Neural cell (in vitro differentiated cells): ENCODE measurements around the gene NDUFV2. TPM values are rescaled to one million over a fixed set of nuclear protein-coding genes. Genes with fewer than 3 reads are reported as not detected.

ENCODE experiments used
- H2AFZ ChIP-seq: fragments of 200-600, 300-800 bp; sonication (generic), shearing (Covaris generic); 2 replicates; pipeline ENCODE4 v1.6.0; 2014; ENCODE audit warnings: low read depth, mild to moderate bottlenecking, antibody characterized with exemption, low read length, moderate library complexity
- H3F3A ChIP-seq: fragments of 200-600 bp; shearing (Covaris generic); 2 replicates; pipeline ENCODE4 v1.6.1; 2016; ENCODE audit warnings: mild to moderate bottlenecking, moderate library complexity, mixed read lengths, antibody characterized with exemption, low read length; ENCODE audit not compliant: insufficient read depth, poor library complexity, severe bottlenecking
- H3K27ac ChIP-seq: fragments of 200-600, 300-800 bp; sonication (generic), shearing (Covaris generic); 2 replicates; pipeline ENCODE4 v1.5.1; 2014; ENCODE audit warnings: mild to moderate bottlenecking, low read length, moderate library complexity
- H3K27me3 ChIP-seq: fragments of 300-800, 200-600 bp; sonication (generic), shearing (Covaris generic); 2 replicates; pipeline ENCODE4 v1.6.0; 2014; ENCODE audit warnings: mild to moderate bottlenecking, low read depth, low read length, moderate library complexity; ENCODE audit not compliant: insufficient read depth
- H3K36me3 ChIP-seq: fragments of 300-800, 200-600 bp; sonication (generic), shearing (Covaris generic); 2 replicates; pipeline ENCODE4 v1.5.1; 2014; ENCODE audit warnings: mild to moderate bottlenecking, antibody characterized with exemption, low read length, moderate library complexity; ENCODE audit not compliant: insufficient read depth
- H3K4me2 ChIP-seq: fragments of 300-800, 200-600 bp; sonication (generic), shearing (Covaris generic); 2 replicates; pipeline ENCODE4 v1.6.0; 2014; ENCODE audit warnings: mild to moderate bottlenecking, low read length
- H3K4me3 ChIP-seq: fragments of 300-800, 200-600 bp; sonication (generic), shearing (Covaris generic); 2 replicates; pipeline ENCODE4 v1.5.1; 2014; ENCODE audit warnings: mild to moderate bottlenecking, low read length, moderate library complexity
- H3K79me2 ChIP-seq: fragments of 200-600 bp; shearing (Covaris generic); replicated peaks from 2 replicates; pipeline ENCODE4 v1.6.0; 2014; ENCODE audit warnings: mild to moderate bottlenecking, low read length, moderate library complexity; ENCODE audit not compliant: insufficient read depth
- H3K9ac ChIP-seq: fragments of 300-800, 200-600 bp; sonication (generic), shearing (Covaris generic); 2 replicates; pipeline ENCODE4 v1.6.1; 2016; ENCODE audit warnings: mild to moderate bottlenecking, low read length, mixed read lengths
- H3K9me2 ChIP-seq: fragments of 200-600 bp; shearing (Covaris generic); 2 replicates; pipeline ENCODE4 v1.6.1; 2016; ENCODE audit warnings: mild to moderate bottlenecking, low read length, mixed read lengths; ENCODE audit not compliant: insufficient read depth
- H3K9me3 ChIP-seq: fragments of 200-600, 300-800 bp; sonication (generic), shearing (Covaris generic); 2 replicates; pipeline ENCODE4 v1.6.1; 2016; ENCODE audit warnings: mild to moderate bottlenecking, mixed run types, low read length, moderate library complexity, mixed read lengths
- H4K20me1 ChIP-seq: fragments of 200-600 bp; shearing (Covaris generic); 2 replicates; pipeline ENCODE4 v1.6.1; 2016; ENCODE audit warnings: mild to moderate bottlenecking, mixed run types; ENCODE audit not compliant: insufficient read depth
- EP300 ChIP-seq: fragments of 450-650 bp; conservative IDR thresholded peaks from 2 replicates; pipeline ENCODE4 v1.6.1; 2014; ENCODE audit warnings: antibody characterized with exemption, mild to moderate bottlenecking, moderate library complexity; ENCODE audit not compliant: poor library complexity, severe bottlenecking
- EZH2 ChIP-seq: fragments of 200-600, 300-800 bp; shearing (Covaris generic), sonication (generic); IDR thresholded peaks from 2 replicates; pipeline ENCODE4 v1.6.1; 2014; ENCODE audit warnings: antibody characterized with exemption, low read length, borderline replicate concordance, mild to moderate bottlenecking; ENCODE audit not compliant: insufficient read depth, poor library complexity, severe bottlenecking
- MXI1 ChIP-seq: fragments of 450-650 bp; conservative IDR thresholded peaks from 2 replicates; pipeline ENCODE4 v1.6.1; 2014; ENCODE audit warnings: antibody characterized with exemption, mild to moderate bottlenecking; ENCODE audit not compliant: poor library complexity, severe bottlenecking
- POLR2AphosphoS5 ChIP-seq: IDR thresholded peaks from 2 replicates; pipeline ENCODE4 v1.6.1; 2012
- RAD21 ChIP-seq: fragments of 450-650 bp; conservative IDR thresholded peaks from 2 replicates; pipeline ENCODE4 v1.6.1; 2014; ENCODE audit warnings: antibody characterized with exemption, mild to moderate bottlenecking, moderate library complexity
- SMC3 ChIP-seq: fragments of 450-650 bp; conservative IDR thresholded peaks from 2 replicates; pipeline ENCODE4 v1.6.1; 2014; ENCODE audit warnings: antibody characterized with exemption, mild to moderate bottlenecking, moderate library complexity; ENCODE audit not compliant: poor library complexity
- TAF1 ChIP-seq: IDR thresholded peaks from 2 replicates; pipeline ENCODE4 v1.6.1; 2012; ENCODE audit warnings: low read depth
- polyA plus RNA-seq: library from polyadenylated mRNA; depleted of rRNA; stranded (reverse); fragments of >200 nt; gene quantifications from 2 replicates; pipeline ENCODE4 v1.2.3, GENCODE V29; 2014
- TF ChIP-seq, protein P1 (sequence below): IDR thresholded peaks from 2 replicates; pipeline ENCODE4 v1.6.1; 2012; ENCODE audit warnings: borderline replicate concordance
- TF ChIP-seq, protein P2 (sequence below): fragments of 450-650 bp; IDR thresholded peaks from 2 replicates; pipeline ENCODE4 v1.5.1; 2014; ENCODE audit warnings: antibody characterized with exemption, mild to moderate bottlenecking, moderate library complexity; ENCODE audit not compliant: poor library complexity, severe bottlenecking

Gene NDUFV2
- polyA plus RNA-seq, 1 donor from 2014 or later = 285 TPM

DNA sequence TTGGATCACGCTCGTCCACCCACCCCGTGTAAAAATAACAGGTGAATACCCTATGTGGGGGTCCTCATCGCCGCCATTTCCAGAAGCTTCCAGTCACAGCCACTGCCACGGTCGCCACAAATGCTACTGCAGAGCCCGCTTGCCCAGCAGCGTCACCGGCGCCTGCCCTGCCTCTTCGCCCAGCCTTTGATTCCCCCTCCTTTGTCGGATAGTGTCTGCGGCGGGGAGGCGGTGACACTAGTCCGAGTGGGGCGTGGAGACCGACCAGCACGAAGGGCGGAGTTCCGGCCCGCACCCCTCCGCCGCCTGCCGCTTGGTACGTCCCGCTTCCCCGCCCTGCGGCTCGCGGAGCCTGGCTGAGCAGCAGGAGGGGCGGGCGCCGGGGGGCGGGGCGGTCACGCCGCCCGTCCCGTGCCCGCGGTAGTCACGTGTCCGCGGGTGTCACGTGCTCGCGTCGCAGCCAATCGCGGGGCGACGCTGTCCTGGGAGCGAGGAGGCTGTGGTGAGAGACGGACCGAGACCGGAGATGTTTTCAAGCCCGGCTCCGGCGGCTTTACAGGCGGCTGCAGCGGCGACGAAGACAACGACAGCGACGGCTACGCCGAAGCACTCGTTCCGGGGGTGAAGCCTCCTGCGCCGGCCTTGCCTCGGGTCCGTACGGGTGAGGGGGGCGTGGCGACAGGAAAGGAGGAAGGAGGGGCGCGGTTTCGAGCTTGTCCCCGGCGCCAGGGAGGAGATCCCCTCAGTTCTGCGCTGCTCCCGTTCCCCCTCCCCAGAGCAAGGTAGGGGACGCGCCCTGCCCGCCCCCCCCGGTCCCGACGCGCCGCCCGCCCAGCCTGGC lies 34.0 kb downstream of the NDUFV2 start, which contains the start of gene ANKRD12:
ANKRD12 (plus strand) TSS at position 467 of the 841 bp plus-strand sequence. CDS start 45,652 bp downstream, outside the sequence.
- H2AFZ ChIP-seq = peak within 1 kb of the TSS; percentile 87
- H3K79me2 ChIP-seq = peaks cover 60% of the 10 kb centered on the region
- no peaks in the 10 kb centered on the region for H3K36me3 ChIP-seq
- H3K4me2 ChIP-seq = peak within 1 kb of the TSS; percentile 92
- no peaks in the 10 kb centered on the region for H3K9me3 ChIP-seq
- H3K4me3 ChIP-seq = peak within 1 kb of the TSS; percentile 80
- H3F3A ChIP-seq = no peaks in the 10 kb centered on the region
- H4K20me1 ChIP-seq = peaks cover 15% of the 10 kb centered on the region
- H3K27me3 ChIP-seq = no peaks in the 10 kb centered on the region
- no peaks in the 10 kb centered on the region for H3K9me2 ChIP-seq
- peak within 1 kb of the TSS; percentile 95 for H3K9ac ChIP-seq
- no peak for TF ChIP-seq TAF1
- TF ChIP-seq EP300 = peak; percentile 57
- TF ChIP-seq RAD21 = peak; percentile 18
- peak; percentile 97 for TF ChIP-seq POLR2AphosphoS5
- TF ChIP-seq SMC3 = peak; percentile 18
- TF ChIP-seq, protein P1, sequence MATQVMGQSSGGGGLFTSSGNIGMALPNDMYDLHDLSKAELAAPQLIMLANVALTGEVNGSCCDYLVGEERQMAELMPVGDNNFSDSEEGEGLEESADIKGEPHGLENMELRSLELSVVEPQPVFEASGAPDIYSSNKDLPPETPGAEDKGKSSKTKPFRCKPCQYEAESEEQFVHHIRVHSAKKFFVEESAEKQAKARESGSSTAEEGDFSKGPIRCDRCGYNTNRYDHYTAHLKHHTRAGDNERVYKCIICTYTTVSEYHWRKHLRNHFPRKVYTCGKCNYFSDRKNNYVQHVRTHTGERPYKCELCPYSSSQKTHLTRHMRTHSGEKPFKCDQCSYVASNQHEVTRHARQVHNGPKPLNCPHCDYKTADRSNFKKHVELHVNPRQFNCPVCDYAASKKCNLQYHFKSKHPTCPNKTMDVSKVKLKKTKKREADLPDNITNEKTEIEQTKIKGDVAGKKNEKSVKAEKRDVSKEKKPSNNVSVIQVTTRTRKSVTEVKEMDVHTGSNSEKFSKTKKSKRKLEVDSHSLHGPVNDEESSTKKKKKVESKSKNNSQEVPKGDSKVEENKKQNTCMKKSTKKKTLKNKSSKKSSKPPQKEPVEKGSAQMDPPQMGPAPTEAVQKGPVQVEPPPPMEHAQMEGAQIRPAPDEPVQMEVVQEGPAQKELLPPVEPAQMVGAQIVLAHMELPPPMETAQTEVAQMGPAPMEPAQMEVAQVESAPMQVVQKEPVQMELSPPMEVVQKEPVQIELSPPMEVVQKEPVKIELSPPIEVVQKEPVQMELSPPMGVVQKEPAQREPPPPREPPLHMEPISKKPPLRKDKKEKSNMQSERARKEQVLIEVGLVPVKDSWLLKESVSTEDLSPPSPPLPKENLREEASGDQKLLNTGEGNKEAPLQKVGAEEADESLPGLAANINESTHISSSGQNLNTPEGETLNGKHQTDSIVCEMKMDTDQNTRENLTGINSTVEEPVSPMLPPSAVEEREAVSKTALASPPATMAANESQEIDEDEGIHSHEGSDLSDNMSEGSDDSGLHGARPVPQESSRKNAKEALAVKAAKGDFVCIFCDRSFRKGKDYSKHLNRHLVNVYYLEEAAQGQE = peak; percentile 83
- TF ChIP-seq, protein P2, sequence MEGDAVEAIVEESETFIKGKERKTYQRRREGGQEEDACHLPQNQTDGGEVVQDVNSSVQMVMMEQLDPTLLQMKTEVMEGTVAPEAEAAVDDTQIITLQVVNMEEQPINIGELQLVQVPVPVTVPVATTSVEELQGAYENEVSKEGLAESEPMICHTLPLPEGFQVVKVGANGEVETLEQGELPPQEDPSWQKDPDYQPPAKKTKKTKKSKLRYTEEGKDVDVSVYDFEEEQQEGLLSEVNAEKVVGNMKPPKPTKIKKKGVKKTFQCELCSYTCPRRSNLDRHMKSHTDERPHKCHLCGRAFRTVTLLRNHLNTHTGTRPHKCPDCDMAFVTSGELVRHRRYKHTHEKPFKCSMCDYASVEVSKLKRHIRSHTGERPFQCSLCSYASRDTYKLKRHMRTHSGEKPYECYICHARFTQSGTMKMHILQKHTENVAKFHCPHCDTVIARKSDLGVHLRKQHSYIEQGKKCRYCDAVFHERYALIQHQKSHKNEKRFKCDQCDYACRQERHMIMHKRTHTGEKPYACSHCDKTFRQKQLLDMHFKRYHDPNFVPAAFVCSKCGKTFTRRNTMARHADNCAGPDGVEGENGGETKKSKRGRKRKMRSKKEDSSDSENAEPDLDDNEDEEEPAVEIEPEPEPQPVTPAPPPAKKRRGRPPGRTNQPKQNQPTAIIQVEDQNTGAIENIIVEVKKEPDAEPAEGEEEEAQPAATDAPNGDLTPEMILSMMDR = peak; percentile 18
- TF ChIP-seq MXI1 = peak; percentile 51
- TF ChIP-seq EZH2 = no peak
- peak within 1 kb of the TSS; percentile 97 for H3K27ac ChIP-seq

DNA sequence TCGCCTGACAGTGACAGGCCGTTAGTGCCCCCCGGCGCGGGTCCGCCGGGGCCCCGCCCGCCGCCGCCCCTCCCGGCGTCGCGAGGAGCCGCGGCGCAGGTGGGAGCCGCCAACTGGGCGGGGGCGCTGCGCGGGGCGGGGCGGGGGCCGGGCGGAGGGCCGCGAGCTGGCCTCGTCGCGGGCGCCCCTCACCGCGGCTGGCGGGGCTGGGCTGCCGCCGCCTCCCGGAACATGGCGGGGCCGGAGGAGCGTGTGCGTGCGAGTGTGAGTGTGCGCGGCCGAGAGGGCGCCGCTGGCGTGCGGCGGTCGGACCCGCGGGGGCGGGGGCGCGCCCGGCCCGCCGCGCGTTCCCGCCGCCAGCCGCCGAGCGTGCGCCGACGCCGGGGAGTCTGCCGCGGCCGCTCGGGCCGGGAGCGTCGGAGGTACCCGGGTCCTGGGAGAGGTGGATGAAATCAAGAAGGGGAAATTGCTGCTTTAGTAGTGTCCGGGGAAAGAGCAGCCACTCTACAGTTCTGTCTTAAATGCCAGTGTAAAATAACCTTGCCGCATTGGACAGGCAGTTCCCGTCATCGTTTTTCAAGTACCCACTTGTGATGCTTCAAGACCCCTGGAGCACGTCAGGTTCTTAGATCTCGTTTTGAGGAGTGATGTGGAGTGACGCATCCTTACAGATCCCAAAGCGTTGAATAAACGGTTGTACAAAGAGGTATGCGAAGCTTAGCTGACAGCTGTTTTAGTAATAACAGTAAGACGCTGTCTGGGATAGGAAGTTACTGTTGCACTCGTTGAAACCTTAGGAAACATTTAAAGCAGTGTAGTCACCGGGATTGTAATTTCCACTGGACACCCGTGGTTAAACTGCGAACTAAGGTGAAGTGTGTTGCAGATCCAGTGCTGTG lies 34.9 kb downstream of the NDUFV2 start:
- Histone ChIP-seq H3K4me2 (peak overlapping the region; percentile 72), H3F3A (no peaks in the 10 kb centered on the region), H3K79me2 (peaks cover 65% of the 10 kb centered on the region), H3K4me3 (peak overlapping the region; percentile 80), H3K9me3 (no peaks in the 10 kb centered on the region), H3K9me2 (no peaks in the 10 kb centered on the region), H4K20me1 (peaks cover 15% of the 10 kb centered on the region), H3K36me3 (no peaks in the 10 kb centered on the region), H3K9ac (peak overlapping the region; percentile 95), H3K27ac (peak overlapping the region; percentile 97), H3K27me3 (no peaks in the 10 kb centered on the region), H2AFZ (peak overlapping the region; percentile 35)
- peak; percentile 45 for TF ChIP-seq MXI1
- no peak for TF ChIP-seq EP300
- no peak for TF ChIP-seq EZH2
- TF ChIP-seq TAF1 = peak; percentile 75
- peak; percentile 30 for TF ChIP-seq SMC3
- TF ChIP-seq RAD21 = peak; percentile 30
- TF ChIP-seq, protein P1 = no peak
